BE2C (cell line): ENCODE results near the gene EML6.
"Not testable (repeated sequence)": the region's sequence is repeated elsewhere in the genome, so short reads cannot be mapped to it uniquely, and the experiment has no call there.

Experiments
- DNase-seq: peaks from one replicate; pipeline ENCODE4 v3.0.0-alpha.2; 2020
- H3K27me3 ChIP-seq: fragments of 250-450 bp; sonication (Bioruptor Pico); 2 replicates; pipeline ENCODE4 v1.5.1; 2020; ENCODE audit warnings: mild to moderate bottlenecking
- H3K36me3 ChIP-seq: fragments of 250-450 bp; sonication (Bioruptor Pico); 2 replicates; pipeline ENCODE4 v1.5.1; 2020; ENCODE audit warnings: mild to moderate bottlenecking
- H3K4me1 ChIP-seq: fragments of 250-450 bp; sonication (Bioruptor Pico); 2 replicates; pipeline ENCODE4 v1.5.1; 2020
- H3K4me3 ChIP-seq: 2 replicates; pipeline ENCODE4 v1.5.1; 2011; ENCODE audit warnings: low read depth, low read length
- H3K9me3 ChIP-seq: fragments of 250-450 bp; sonication (Bioruptor Pico); 2 replicates; pipeline ENCODE4 v1.5.1; 2020
- CTCF ChIP-seq: IDR thresholded peaks from 2 replicates; pipeline ENCODE4 v1.5.1; 2012; ENCODE audit warnings: mild to moderate bottlenecking, low read depth, low read length

EML6 gene

GRCh38 chr2:54866179-54866578 is 142.7 kb downstream of the EML6 start:
- Histone ChIP-seq H3K4me3 (no peak overlapping the region), H3K9me3 (no peaks in the 10 kb centered on the region), H3K36me3 (no peaks in the 10 kb centered on the region; the same call in 1 of the 2 replicates), H3K27me3 (no peaks in the 10 kb centered on the region), H3K4me1 (no peaks in the 10 kb centered on the region)
- TF ChIP-seq CTCF, result no peak
- no peak for DNase-seq

- Histone ChIP-seq H3K27me3 (no peaks in the 10 kb centered on the region), H3K4me3 (no peak overlapping the region), H3K36me3 (no peaks in the 10 kb centered on the region; the same call in 1 of the 2 replicates), H3K4me1 (no peaks in the 10 kb centered on the region), H3K9me3 (no peaks in the 10 kb centered on the region)
- no peak for TF ChIP-seq CTCF
- no peak for DNase-seq
Measured at GRCh38 chr2:54866868-54867267, 143.4 kb downstream of the EML6 start.

- no peak for TF ChIP-seq CTCF
Measured at GRCh38 chr2:54867457-54867856, 144.0 kb downstream of the EML6 start.

GRCh38 chr2:54871457-54872107 is 148.1 kb downstream of the EML6 start:
- H3K36me3 ChIP-seq, result no peaks in the 10 kb centered on the region
- H3K27me3 ChIP-seq, result no peaks in the 10 kb centered on the region
- H3K4me1 ChIP-seq, result no peaks in the 10 kb centered on the region
- TF ChIP-seq CTCF, result no peak
- no peak overlapping the region for H3K4me3 ChIP-seq
- H3K9me3 ChIP-seq, result no peaks in the 10 kb centered on the region
- DNase-seq, result no peak

More at GRCh38 chr2:54867457-54867856, 144.0 kb downstream of the EML6 start:
- H3K4me1 ChIP-seq, result no peaks in the 10 kb centered on the region
- no peaks in the 10 kb centered on the region for H3K27me3 ChIP-seq
- no peak overlapping the region for H3K4me3 ChIP-seq
- no peak for DNase-seq
- no peaks in the 10 kb centered on the region for H3K9me3 ChIP-seq
- no peaks in the 10 kb centered on the region; the same call in 1 of the 2 replicates for H3K36me3 ChIP-seq

GRCh38 chr2:54872780-54873179 is 149.3 kb downstream of the EML6 start:
- TF ChIP-seq CTCF, result no peak
- no peaks in the 10 kb centered on the region for H3K36me3 ChIP-seq
- DNase-seq, result no peak

GRCh38 chr2:54873236-54873635 is 149.8 kb downstream of the EML6 start:
- H3K4me3 ChIP-seq, H3K27me3 ChIP-seq, H3K4me1 ChIP-seq, H3K36me3 ChIP-seq, H3K9me3 ChIP-seq, DNase-seq: not testable (repeated sequence)

More at GRCh38 chr2:54872780-54873179, 149.3 kb downstream of the EML6 start:
- Histone ChIP-seq H3K4me1 (no peaks in the 10 kb centered on the region), H3K4me3 (no peak overlapping the region), H3K9me3 (no peaks in the 10 kb centered on the region), H3K27me3 (no peaks in the 10 kb centered on the region)
